ENCODE results near the gene ACAA2.

Gene ACAA2

DNA sequence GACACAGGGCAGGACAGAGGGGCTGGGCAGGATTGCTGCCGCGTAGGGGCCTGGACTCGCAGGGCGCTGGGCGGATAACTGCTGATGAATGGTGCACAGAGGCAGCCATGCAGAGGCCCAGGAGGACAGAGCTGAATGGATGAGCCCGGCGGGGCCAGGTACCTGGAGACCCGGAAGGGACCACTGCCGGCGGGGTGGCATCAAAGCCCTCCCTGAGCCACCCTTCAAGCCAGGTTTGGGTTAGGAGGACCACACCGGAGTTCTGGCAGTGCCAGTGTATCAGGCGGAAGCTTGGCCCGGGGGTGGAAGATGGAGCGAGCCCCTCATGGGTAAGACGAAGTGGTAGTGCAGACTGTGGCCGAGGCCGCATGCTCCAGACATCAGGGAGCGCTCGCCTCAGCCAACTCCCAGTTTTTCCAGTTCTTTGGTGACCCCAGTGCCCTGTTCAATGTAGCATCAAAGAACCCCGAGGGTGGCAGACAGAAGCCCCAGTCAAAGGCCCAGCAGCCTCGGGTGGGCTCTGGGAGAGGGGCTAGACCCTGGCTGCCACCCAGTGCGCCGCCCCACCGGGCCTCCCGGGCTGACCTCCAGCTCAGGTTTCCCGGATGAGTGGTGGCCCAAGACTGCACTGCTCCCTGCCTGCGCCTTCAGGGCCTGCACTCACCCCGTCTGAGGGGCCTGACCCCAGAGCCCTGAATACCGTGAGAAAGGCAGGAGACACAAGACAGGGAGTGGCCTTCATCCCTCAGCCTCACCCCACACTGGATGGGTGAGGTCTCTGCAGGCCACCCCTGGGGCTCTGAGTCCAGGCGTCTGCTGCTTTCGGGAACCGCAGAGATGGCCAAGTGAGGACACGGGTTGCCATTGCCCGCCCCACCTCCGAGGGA is 50.9 kb downstream of the ACAA2 start:
- DNase-seq, result no peak

- no peak for DNase-seq
These were observed 51.6 kb downstream of the ACAA2 start for GRCh38 chr18:49761771-49762170.

- DNase-seq, result no peak
These were observed 55.1 kb downstream of the ACAA2 start for GRCh38 chr18:49758263-49758610.

DNA sequence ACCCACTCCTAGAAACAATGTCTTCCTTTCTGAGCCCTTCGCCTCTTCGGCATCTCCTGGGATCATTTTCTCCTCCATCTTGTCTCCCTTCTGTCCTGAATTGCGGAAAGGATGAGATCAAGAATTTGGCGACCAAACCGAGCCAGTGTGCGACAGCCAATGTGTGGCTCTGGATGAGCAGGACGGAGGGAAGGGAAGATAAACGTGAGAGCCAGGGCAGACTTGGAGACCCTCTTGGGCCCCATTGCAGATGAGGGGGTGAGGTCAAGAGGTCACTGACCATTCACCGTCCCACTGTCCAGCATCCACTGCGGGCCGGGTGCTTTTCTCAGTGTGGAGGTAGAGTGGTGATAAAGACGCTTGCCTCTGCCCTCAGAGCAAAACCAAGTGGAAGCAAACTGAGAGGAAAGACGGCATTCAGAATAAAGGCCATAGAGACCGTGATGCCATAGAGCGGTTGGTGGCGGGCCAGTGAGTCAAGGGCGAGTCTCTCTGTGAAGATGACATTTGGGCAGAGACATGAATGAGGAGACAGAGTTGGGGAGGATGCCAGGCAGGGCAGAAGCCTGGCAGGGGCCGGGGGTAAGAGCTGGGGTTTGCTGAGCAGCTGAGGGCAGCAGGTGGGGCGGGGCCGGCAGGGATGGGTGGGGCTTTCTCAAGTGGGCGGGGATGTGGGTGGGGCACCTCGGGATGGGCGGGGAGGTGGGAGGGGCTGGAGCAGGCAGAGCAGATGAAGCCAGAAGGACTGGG is 55.6 kb downstream of the ACAA2 start:
- DNase-seq, result no peak

- no peak for DNase-seq
These were observed 56.5 kb downstream of the ACAA2 start for GRCh38 chr18:49756671-49757362.

DNA sequence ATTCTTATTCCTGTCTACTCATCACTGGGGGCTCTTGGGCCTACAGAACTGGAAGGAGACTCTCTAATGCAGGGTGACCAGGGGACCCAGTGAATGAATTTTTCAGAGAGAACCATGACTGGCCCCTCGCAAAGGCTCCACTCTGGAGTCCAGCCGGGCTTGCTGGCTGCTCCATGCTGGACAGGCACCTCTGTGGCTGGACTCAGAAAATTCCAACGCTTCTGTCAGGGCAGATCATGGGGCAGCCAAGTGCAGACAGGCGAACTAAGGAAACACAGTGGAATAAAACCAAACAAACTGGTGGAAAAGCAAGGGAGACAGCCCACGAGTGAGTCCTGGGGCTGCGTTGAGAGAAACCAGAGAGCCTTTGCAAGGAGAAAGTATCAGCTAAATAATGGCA is 57.2 kb downstream of the ACAA2 start:
- DNase-seq, result no peak

DNA sequence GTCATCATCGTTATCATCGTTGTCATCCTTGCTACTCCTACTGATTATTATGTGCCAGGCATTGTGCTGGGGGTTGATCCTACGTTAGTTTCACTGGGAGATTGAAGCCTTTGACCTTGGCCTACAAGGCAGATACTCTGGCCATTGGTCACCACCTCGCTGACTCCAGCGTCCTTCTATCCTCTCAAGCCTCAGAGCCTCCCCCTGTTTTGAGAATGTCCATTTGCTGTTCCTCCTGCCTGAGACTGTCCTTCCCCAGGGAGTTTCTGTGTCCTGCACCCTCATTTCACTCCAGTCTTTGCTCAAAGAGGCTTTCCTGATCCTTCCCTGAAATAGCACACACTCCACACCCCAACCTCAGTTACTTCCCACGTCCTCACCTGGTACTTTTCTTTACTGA is 57.8 kb downstream of the ACAA2 start:
- no peak for DNase-seq

DNA sequence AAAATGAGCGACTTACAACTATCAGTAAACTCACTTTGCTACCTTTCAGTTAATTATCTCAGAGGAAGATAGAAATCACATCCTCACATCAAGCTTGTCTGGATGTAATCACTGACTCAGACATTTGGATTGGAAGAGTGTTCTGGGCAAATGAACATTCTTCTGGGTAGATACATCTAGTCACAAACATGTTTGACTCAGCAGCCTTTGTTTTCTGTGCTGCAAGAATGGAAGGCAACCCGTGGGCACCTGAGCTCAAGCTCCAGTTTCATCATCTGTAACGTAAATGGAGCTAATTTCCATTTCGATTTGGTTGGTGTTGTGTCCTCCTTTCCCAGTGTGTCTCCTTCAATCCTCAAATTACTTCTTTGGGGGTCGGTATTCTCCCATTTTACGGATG is 58.5 kb downstream of the ACAA2 start:
- DNase-seq, result no peak

GRCh38 chr18:49753643-49754042 is 59.7 kb downstream of the ACAA2 start:
- no peak for DNase-seq

- no peak for DNase-seq
These were observed 61.3 kb downstream of the ACAA2 start for GRCh38 chr18:49752095-49752457.

DNA sequence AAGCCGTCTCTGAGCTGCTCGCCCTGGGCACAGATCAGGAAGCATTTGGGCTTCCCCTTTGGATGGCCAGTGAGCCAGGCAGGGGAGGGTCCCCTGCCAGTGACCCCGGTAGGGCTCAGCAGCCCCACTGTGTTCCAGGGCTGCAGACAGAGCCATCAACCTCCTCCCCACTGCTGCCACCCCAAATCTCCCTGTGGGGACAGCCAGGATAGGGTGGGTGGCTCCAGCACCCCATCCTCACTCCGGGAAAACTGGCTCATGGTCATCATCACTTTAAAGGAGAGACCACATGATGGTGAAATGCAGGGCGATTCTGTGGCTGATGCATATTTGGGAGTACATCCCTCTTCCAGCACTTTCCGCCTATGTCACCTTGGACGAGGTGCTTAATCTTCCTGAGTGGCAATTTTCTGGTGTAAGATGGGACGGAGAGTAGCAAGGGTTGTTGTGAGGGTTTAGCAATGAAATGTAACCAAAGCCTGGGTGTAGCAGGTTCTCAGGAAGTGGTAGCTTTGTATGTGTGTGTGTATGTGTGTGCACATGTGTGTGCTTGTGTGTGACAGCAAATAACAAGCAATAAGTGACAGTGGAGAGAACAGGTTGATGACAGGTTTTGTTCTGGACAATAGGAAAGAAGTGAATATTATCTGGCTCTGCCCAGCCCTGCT is 61.8 kb downstream of the ACAA2 start:
- no peak for DNase-seq

DNA sequence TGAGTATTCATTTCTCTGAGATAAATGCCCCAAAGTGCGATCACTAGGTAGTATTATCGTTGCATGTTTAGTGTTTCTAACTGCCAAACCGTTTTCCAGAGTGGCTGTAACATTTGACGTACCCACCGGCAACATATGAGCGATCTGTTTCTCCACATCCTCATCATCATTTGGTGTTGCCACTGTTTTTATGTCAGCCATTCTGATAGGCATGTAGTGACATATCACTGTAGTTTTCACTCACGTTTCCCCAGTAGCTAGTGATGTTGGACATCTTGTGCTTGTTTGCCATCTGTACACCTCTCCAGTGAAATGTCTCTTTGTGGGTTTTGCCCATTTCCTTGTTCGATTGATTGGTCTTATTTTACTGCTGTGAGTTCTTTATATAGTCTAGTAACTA is 63.8 kb downstream of the ACAA2 start:
- DNase-seq, result no peak

DNA sequence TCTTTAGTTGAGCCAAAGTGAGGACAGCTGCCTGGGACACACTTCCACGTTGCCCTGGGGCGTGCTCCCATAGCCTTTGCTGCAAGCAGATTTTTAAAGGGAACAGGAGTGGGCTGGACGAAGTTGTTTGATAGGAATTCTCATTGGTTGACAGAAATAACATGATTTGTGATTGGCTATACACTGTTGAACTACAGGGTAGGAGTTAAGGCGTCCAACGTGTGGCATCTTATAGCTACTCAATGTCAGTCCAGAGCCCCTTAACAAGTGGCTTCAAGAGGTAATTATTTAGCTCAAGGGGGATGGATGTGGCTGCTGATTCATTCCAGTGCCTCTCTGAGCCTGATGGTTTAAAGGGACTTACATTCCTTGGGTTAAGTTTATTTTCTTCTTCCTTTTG is 65.5 kb downstream of the ACAA2 start:
- no peak for DNase-seq

GRCh38 chr18:49745045-49746014 is 68.0 kb downstream of the ACAA2 start:
- no peak for DNase-seq

DNA sequence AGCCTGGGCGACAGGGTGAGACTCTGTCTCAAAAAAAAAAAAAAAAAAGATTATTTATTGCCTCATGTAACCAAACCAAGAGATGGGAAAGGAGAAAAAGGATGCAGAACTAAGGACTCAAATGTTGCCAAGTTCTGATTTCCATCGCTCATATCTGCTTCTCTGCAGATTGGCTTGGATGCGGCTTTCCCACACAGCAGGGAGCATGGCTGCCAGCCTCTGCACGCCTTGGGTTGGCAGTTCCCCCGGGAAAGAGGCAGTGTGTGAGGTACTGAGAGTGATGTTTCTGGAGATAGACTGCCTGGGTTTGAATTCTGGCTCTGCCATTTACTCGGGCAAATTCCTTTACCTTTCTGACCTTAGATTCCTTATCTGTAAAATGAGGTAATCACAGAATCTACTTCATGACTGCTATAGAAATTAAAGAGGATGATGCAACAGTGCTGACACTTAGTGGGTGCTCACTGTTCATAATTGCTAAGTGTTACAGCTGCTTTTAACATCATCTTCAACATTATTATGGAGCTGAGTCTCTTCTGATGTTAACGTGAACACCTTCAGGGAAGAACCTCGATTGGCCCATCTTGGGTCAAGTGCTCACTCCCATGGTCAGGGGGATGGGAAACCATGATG is 68.8 kb downstream of the ACAA2 start:
- no peak for DNase-seq

DNA sequence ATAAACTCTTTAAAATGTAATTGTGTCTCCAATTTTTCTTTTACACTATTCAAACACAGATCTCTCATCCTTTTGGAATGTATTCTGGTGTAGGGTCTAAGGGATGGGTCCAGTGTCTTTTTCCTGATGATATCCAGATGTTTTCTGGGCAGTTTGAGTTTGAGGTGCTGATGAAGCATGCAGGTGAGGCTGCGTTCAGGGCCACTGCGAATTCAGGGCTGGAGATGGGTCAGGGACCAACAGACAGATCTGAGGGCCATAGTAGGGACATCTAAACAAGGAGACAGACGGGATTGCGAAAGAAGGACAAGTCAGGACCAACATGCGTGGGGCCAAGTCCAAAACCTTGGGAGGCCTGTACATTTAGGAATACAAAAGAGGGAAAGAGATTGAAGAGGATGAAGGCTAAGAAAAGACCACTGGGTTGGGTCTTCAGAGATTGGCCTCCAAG is 70.2 kb downstream of the ACAA2 start:
- DNase-seq, result no peak

GRCh38 chr18:49742316-49743116 is 70.8 kb downstream of the ACAA2 start:
- no peak for DNase-seq

DNA sequence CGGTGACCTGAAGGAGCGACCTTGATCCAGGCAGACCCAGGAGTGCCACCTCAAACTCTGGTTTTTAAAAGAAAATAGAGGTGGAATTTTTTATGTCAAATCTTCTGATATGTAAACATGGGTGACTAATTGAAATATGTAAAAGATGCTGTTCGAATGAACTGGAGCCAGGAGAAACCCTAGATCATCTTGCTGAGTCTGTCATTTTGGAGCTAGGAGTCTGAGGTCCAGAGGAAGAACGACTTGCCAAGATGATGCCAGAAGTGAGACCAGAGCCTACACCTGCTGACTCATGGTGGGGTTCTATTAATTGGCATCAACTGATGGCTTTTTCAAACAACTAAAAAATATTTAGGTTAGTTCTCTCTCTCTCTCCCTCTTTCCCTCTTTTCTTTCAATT is 74.1 kb downstream of the ACAA2 start:
- no peak for DNase-seq

DNA sequence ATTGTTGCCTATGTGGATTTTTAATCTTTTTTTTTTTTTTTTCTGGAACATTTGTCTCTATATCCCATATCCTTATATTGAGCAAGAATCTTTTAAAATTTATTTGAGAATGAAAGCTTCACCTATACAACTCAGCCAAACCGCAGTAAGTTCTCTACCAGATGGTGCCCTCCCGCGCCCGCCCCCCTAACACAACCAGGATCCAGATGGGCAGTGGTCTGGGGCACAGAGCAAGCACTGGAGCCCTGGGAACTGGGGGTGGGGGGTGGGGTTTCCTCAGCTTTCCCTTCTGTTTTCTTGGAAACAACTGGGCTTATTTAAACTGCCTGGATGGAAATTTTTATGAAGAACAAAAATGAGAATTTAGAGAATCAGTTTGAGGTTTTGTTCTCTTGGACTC is 74.6 kb downstream of the ACAA2 start:
- DNase-seq, result no peak

- DNase-seq, result no peak
These were observed 78.5 kb downstream of the ACAA2 start for GRCh38 chr18:49734836-49735235.

Measured in retina (tissue), 1 donor.